HG02870 (cell line): ENCODE measurements around the gene CNTNAP4.

ENCODE experiments used
- ATAC-seq: cut with Tn5 transposase; IDR thresholded peaks from one replicate; pipeline ENCODE4 v1.9.1; 2021; ENCODE audit warnings: mild to moderate bottlenecking, moderate library complexity; ENCODE audit not compliant: unreplicated experiment

The CNTNAP4 gene

GRCh38 chr16:76303637-76304314 lies 26.6 kb downstream of the CNTNAP4 start:
- no peak for ATAC-seq

DNA sequence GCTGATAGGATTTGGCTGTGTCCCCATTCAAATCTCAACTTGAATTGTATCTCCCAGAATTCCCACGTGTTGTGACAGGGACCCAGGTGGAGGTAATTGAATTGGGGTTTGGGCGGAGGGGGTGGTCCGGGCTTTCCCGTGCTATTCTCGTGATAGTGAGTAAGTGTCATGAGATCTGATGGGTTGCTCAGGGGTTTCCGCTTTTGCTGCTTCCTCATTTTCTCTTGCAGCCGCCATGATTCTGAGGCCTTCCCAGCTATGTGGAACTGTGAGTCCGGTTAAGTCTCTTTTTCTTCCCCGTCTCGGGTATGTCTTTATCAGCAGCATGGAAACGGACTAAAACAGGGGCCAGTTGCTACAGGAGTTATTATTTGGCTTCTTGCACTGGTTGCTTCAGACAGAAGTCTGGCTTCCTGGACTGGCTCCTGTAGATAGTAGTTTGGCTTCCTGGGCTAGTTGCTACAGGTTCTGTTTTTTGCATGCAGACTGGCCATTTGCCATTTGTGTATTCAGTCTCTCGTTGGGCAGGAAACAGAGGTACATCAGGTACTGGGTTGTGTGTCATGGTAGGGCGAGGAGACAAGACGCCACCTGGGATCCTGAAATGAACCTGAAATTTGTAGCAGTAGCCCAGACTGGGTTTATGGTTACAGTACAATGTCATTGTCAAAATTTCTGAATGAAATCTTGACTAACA lies 32.6 kb downstream of the CNTNAP4 start:
- ATAC-seq: no peak

DNA sequence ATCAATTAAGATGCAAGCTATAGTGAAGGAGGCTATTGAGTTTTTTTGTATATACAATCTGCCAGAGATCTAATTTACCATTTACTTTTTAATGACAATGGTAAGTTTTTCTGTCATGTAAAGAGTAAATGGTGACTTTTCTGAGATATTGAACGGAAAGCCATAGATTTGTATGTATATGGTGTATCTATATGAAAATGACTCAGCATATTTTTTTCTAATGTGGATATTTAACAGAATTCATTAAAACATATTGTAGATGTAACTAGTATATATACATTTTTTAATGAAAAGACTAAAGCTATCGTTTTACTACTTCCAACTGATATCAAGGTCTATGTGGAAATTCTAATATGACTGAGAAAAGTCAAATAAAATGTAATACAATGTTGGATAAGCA lies 34.1 kb downstream of the CNTNAP4 start:
- ATAC-seq: no peak

DNA sequence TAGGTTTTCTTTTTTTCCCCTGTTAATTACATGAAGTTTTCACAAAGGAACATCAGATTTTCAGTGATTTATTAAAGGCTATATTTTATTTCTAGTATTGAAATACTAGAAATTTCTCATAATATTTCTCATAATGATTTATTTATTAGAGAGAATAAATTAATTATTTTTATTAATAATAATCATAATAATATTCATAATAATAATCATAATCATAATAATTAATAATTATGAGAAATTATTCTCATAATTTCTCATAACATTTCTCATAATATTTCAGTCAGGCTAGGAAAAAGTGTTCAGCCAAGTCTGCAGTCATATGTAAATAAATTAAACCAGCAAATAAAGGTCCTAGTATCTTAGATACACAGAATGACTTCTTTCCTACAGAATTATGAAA lies 41.4 kb downstream of the CNTNAP4 start:
- ATAC-seq: no peak

DNA sequence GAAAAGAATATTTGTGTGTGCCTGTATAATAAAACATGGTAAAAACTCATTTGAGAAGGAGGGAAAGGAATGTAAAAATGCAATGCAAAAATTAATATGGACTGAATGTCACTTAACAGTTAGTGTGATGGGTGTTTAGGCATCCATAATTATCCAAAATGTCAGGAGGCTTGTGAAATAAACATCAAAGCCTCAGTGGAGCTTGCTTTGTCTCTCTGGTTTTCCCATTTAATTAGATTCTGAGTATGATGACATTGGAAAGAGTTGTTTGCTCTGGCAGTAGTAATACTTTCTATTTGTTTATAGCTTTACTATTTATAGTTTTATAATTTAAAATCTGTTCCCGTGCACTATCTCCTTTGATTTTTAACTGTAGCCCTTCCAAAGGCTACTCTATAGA lies 51.9 kb downstream of the CNTNAP4 start:
- no peak for ATAC-seq

- no peak for ATAC-seq
Measured at GRCh38 chr16:76335180-76335974, 58.2 kb downstream of the CNTNAP4 start.

DNA sequence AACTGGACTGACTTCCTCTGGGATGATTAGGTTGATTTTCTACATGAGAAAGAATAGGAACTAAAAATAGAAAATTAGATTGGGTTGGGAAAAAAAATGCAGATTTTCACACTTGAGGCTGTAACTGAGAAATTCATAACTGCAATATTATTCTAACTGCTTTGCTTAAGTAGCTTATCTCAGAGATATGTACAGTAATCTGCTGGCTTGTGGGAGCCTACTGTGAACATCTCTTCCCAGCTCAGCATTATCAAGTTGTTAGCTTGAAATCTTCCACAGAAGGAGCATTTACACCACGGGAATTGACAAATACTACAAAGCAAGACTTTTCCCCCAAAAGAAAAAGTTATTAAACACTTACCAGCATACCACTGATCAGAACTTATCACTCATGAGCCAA lies 58.9 kb downstream of the CNTNAP4 start:
- no peak for ATAC-seq

GRCh38 chr16:76338472-76338871 lies 61.3 kb downstream of the CNTNAP4 start:
- no peak for ATAC-seq

GRCh38 chr16:76343769-76344168 lies 66.6 kb downstream of the CNTNAP4 start:
- ATAC-seq: no peak

- ATAC-seq: no peak
Measured at GRCh38 chr16:76345163-76345661, 68.0 kb downstream of the CNTNAP4 start.

- ATAC-seq: no peak
Measured at GRCh38 chr16:76346210-76346609, 69.0 kb downstream of the CNTNAP4 start.

GRCh38 chr16:76351441-76351840 lies 74.2 kb downstream of the CNTNAP4 start:
- ATAC-seq: no peak

- ATAC-seq: no peak
Measured at GRCh38 chr16:76360404-76360803, 83.2 kb downstream of the CNTNAP4 start.

DNA sequence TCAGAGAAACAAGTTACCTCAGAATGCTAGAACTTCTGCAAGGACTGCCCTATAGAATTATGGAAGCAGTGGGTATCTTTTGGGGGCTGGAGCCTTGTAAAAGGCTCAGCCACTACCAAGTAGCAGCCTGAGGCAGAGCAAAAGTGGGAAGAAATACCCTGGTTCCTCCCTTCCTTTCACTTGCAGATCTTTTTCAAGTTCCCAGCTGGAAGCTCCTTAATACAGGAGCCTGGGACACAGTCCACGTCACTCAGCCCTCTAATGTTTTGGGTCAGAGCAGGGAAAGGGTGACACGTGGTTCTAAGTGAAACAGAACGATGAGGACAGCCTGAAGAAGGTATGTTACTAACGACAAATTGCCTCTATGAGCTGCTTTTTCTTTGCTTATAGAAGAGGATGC lies 93.1 kb downstream of the CNTNAP4 start:
- ATAC-seq: no peak

DNA sequence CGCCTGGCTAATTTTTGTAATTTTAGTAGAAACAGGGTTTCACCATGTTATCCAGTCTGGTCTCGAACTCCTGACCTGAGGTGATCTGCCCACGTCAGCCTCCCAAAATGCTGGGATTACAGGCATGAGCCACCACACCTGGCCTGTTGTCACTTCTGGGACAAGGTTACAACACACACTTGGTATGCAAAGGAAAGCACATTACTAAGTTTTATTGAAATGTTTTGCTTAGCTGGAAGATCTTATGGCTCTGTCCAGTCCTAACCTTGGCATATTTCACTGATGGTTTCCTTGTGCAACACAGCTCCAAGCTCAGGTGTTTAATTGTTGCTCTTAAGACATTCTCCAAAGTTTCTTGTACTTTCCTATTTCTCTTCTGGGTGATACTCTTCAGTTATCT lies 94.2 kb downstream of the CNTNAP4 start:
- ATAC-seq: no peak

DNA sequence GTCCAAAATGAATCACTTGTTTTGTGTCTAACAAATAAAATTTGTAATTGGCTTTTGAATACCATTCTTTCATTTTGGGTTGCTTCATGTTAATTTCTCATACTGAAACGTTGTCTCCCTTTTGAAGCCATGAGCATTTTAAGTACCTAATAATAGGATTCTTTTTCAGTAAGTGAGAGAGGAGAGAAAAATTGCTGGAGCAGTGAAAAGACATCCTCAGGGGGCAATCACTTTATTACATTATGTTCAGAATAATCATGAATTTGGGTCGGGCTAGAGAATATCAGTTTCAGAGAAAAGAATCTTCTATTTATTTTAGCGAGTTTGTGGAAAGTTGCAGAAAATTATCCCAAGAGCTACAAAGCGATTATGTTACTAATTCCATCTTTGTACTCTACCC lies 96.8 kb downstream of the CNTNAP4 start:
- no peak for ATAC-seq

GRCh38 chr16:76376988-76377387 lies 99.8 kb downstream of the CNTNAP4 start:
- no peak for ATAC-seq

DNA sequence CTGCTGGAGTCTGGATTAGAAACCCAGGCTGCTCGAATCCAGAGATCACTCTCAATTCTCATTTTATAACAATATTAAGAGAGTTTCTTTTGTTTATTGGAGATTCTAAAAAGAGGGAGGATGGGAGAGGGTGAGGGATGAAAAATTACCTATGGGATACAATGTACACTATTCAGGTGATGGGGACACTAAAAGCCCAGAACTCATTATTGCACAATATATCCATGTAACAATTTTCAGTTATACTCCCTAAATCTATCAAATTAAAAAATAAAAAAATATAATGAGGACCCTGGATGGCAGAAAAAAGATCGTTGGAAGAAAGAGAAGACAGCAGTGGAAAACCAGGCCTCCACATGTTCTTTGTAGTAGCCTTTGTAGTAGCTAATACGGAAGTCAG lies 100.8 kb downstream of the CNTNAP4 start:
- ATAC-seq: no peak

- ATAC-seq: no peak
Measured at GRCh38 chr16:76381096-76381495, 103.9 kb downstream of the CNTNAP4 start.

DNA sequence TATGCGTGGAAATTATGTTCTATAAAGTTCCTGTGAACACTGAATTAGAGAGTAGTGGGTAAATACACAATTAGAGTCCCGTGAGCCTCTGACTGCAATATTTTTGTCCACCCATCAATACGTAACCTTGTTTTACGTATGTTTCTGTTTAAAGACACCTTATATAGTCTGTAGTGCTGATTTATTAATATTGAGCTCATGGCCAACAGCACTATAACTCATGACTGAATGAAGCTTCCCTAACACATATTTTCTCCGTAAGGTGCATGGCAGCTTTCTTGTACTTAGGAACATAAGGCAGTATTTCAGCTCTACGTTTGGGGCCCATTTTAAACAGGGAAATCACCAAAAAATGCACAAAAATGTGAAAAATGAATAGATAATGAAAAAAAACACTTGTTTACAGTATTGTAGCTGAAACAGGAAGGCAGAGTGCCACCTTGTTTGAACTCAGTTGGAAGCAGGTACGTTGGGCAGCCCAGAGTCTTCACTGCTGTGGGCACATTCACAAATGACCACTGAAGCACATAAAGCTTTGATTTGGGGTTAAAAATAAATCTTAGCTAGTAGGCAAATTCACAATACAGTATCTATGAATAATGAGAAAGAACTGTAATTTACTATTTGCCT lies 108.5 kb downstream of the CNTNAP4 start:
- ATAC-seq: no peak

DNA sequence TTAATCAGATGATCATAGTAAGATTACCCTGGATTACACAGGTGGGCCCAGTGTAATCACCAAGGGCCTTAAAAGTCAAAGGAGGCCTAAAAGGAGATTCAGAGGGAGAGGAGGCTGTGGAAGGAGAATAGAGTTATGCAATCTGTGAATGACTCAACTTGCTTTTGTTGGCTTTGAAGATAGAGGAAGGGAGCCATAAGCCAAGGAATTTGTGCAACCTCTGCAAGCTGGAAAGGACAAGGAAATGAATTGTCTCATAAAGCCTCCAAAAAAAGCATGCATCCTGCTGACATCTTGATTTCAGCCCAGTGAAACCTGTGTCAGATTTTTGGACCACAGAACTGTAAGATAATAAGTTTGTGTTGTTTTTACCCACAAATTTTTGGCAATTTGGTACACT lies 109.6 kb downstream of the CNTNAP4 start:
- no peak for ATAC-seq
